Measurements from ENCODE around the gene SDC3.

Gene SDC3

GRCh38 chr1:30847358-30847972 lies 61.1 kb downstream of the SDC3 start:
- DNase-seq (ENCODE audit: low read depth) = no peak

- no peak for DNase-seq (ENCODE audit: low read depth)
Observed at GRCh38 chr1:30846587-30846986, 62.0 kb downstream of the SDC3 start.

DNA sequence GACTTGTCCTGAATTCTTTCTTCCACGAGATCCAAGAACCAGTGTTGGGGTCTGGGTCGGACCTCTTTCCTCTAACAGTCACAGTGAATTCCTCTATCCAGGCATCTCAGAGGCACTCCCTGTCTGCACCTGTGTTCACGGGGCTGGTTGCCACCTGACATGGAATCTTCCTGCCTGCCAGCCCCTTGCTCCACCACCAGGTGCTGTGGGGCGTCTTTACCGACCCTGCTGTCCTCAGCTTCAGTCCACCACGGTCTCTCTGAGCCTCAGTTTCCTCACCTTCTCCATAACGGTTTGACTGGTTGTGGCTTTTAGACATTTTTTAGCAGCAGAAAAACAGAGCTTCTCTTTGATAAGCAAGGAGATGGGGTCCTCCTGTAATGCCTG lies 62.7 kb downstream of the SDC3 start:
- DNase-seq (ENCODE audit: low read depth) = no peak

DNA sequence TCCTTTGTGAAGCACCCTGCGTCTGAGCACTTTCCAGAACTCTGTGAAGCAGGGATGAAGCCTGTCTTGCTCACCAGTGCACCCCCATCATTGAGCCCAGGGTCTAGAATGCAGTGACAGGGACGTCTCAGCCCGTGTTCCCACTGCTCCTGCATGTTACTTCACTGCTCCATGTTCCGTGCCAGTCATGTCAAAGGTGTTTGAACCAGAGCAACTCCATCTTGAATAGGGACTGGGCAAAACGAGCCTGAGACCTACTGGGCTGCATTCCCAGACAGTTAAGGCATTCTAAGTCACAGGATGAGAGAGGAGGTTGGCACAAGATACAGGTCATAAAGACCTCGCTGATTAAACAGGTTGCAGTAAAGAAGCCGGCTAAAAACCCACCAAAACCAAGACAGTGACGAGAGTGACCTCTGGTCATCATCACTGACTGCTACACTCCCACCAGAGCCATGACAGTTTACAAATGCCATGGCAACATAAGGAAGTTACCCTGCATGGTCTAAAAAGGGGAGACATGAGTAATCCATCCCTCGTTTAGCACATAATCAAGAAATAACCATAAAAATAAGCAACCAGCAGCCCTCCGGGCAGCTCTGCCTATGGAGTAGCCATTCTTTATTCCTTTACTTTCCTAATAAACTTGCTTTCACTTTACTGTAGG lies 63.2 kb downstream of the SDC3 start:
- DNase-seq (ENCODE audit: low read depth) = no peak

GRCh38 chr1:30844631-30845030 lies 63.9 kb downstream of the SDC3 start:
- no peak for DNase-seq (ENCODE audit: low read depth)

GRCh38 chr1:30842697-30843354 lies 65.7 kb downstream of the SDC3 start:
- DNase-seq (ENCODE audit: low read depth) = no peak

GRCh38 chr1:30840904-30841598 lies 67.5 kb downstream of the SDC3 start:
- DNase-seq (ENCODE audit: low read depth) = no peak

DNA sequence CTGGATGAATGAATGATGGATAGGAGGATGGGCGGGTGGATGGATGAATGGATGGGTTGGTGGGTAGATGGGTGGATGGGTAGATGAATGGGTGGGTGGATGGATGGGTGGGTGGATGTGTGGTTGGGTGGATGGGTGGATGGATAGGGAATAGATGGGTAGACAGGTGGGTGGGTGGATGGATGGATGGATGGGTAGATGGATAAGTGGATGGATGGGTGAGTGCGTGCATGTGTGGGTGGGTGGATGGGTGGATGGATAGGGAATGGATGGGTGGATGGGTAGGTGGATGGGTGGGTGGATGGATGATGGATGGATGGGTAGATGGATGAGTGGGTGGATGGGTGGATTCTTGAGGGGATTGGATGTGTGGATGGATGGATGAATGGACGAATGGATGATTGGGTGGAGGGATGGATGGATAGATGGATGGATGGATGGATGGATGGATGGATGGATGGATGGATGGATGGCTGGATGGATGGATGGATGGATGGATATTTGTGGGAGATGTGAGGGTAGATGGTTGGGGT lies 68.7 kb downstream of the SDC3 start:
- no peak for DNase-seq (ENCODE audit: low read depth)

DNA sequence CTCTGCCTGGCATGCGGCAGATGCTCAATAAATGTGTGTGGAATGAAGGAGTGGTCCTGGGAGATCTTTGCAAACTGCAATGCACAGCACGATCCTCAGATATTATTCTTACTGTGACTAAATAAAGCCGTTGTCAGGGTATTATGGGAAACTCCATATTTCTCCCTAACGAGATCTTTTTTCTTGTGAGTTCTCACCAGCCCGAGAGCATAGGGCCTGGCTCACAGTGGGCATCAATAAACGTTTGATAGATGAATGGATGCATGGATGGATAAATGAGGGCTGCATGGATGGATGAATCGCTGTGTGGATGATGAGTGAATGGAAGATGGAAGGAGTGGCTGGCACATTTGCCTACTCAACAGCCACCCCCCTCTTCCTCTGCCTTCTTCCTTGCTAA lies 69.6 kb downstream of the SDC3 start:
- DNase-seq (ENCODE audit: low read depth) = no peak

DNA sequence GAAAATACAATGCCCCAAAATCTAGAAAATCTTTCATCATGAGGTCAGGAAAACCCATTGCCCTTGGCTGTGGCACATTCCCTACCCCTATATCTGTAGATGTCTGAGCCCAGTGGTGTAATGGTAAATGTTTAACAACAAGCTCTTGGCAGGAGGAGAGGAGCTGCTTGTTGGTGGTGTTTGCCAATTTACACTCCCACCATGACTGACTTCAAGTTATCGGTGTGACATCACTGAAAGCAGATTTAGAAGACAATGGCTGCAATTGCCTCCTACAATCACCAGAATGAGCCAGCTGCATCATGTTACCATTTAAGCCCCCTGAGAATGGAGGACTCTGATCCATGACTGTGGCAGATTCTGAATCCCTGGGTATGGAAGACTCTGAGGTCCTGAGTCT lies 70.9 kb downstream of the SDC3 start:
- no peak for DNase-seq (ENCODE audit: low read depth)

DNA sequence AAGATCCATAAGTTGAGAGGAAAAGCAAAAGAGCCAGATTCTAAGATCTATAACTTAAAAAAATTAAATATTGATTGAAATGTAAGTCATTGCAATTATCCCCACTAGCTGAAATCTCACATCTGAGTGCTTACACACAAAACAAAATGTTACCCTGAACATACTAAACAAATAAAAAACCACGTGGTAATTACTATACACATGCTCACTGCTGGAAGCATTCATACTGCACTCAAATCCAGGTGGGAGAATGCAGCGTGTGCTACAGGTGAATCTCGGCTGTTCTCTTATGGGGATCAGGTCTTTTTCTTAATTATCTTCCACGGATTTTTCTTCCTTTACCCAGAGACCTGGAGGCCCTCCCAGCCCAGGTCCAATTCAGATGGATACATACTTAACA lies 74.3 kb downstream of the SDC3 start:
- no peak for DNase-seq (ENCODE audit: low read depth)

- DNase-seq (ENCODE audit: low read depth) = no peak
Observed at GRCh38 chr1:30830537-30830936, 78.0 kb downstream of the SDC3 start.

DNA sequence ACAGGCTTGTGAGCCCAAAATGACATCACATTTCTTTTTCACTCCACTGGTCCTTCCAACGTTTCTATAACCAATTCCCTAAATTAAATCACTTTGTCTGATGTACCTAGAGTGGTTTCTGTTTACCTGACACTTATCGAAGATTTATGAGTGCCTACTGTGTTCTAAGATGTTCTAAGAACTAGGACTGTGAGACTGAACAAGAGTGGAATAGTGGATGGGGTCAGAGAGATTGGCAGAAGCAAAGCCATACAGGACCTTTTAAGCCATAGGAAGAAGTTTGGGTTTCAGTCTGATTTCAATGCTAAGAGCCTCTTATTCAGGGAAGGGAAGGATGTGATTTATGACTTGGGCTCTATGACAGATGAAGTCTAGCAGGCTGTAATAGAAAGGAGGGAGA lies 78.7 kb downstream of the SDC3 start:
- no peak for DNase-seq (ENCODE audit: low read depth)

GRCh38 chr1:30824736-30825429 lies 83.7 kb downstream of the SDC3 start:
- DNase-seq (ENCODE audit: low read depth) = no peak

- peak; percentile 20 for DNase-seq (ENCODE audit: low read depth)
Observed at GRCh38 chr1:30823969-30824735, 84.4 kb downstream of the SDC3 start.

- DNase-seq (ENCODE audit: low read depth) = no peak
Observed at GRCh38 chr1:30823627-30823968, 85.0 kb downstream of the SDC3 start.

DNA sequence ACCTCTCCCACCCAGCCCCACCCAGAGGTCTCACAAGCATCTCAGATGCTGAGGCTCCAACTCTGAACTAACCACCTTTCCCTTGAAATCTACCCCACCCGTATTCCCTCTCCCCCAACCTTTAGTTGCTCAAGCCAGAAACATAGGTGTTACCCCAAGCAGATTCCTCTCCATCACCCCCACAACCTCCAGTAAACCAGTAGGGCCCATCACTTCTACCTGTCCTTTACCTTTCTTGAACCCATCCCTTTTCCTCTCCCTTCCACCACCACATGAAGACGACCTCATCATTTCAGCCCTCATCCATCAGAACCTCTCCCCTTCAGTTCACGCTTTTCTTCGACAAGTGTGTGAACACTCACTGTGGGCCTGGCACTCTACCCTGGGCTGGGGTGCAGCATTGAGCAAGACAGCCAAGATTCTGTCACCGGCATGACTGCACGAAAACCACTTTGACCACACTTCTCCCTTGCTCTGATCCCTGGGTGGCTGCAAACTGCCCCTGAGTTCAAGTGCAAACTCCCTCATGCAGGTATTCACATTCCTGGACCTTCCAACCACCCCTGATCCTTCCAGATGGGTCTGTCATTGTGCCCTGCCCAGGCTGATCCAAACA lies 85.5 kb downstream of the SDC3 start:
- DNase-seq (ENCODE audit: low read depth) = no peak

DNA sequence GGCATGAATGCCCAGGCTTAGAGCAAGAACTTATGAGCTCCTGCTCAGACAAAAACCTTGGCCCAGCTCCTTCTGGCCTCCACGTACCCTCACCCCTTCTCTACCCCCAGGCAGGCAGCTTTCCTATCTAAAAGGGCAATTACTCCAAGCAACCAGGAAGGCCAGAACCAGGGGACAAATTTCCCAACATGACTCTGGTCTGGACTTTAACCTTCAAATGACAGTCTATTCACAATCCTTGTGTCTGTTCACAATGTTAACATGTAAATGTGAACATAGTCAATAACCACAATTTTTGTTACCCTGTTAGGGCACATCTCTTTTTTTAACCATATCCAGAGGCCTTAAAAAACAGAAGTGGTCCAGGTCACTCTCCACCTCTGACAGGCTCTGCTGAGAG lies 86.6 kb downstream of the SDC3 start:
- DNase-seq (ENCODE audit: low read depth) = no peak

DNA sequence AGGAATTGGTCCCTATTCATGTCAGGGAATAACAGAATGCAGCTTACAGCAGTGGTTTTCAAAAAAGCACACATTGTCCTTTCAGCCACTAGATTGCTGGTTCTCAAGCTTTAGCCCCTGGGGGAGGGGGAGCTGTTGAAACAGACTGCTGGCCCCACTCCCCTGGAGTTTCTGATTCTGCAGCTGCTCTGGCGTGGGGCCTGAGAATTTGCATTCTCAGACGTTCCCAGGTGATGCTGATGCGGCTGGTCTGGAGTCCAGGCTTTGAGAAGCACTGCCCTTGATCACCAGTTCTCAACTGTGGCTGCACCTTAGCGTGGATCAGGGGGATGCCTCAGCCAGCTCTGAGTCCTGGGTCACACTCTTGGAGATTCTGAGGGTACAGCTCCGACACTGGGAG lies 88.3 kb downstream of the SDC3 start:
- no peak for DNase-seq (ENCODE audit: low read depth)
